Spleen (tissue), 7 donors: ENCODE results near the gene PDE4B.

Experiments used
- CTCF ChIP-seq, 11 experiments: fragments of 200-600 bp in 7 of 11; fragments of 450-650 bp in 4 of 11; sonication (generic) in 4 of 11; IDR thresholded peaks in 8 of 11; conservative IDR thresholded peaks in 3 of 11; 1 replicate in 7 of 11; 2 replicates in 4 of 11; pipeline versions ENCODE4 v1.4.0 to v1.8.0; 2016 to 2021; ENCODE audit warnings: antibody characterized with exemption in 11 of 11, inconsistent platforms in 4 of 11, mild to moderate bottlenecking in 1 of 11
- POLR2A ChIP-seq, 3 donors: fragments of 450-650 bp; IDR thresholded peaks; one replicate each; pipeline ENCODE4 v1.5.1; 2017; ENCODE audit warnings: antibody characterized with exemption in 3 of 3, mild to moderate bottlenecking in 1 of 3
- POLR2AphosphoS5 ChIP-seq, 3 donors: sonication (generic); formaldehyde crosslinking; IDR thresholded peaks; one replicate each; pipeline ENCODE4 v1.5.1; 2017; ENCODE audit warnings: antibody characterized with exemption in 3 of 3
- donor health status: DM: no; HTN: no; CAD: no; lungs with moderate emphysema.
- donor health status: DM: no; HTN: no; CAD: no.
- donor health status: DM: no; HTN: no; CAD: no.

- no peak for TF ChIP-seq POLR2A (IDR thresholded peaks at IDR 0.05)
- TF ChIP-seq CTCF (IDR thresholded peaks at IDR 0.05 in 8 of 11, conservative IDR thresholded peaks at IDR 0.05 in 3 of 11) = no peak
- no peak for TF ChIP-seq POLR2AphosphoS5 (IDR thresholded peaks at IDR 0.05)
Measured at GRCh38 chr1:65757531-65757930, 35.2 kb upstream of the PDE4B start.
